HG02870 (cell line): ENCODE data around the gene PINK1.
A peak's percentile ranks its signal among the peaks of the same experiment; 100 is the strongest.

ENCODE experiments used
- ATAC-seq: cut with Tn5 transposase; IDR thresholded peaks from one replicate; pipeline ENCODE4 v1.9.1; 2021; ENCODE audit warnings: mild to moderate bottlenecking, moderate library complexity; ENCODE audit not compliant: unreplicated experiment

PINK1 gene

GRCh38 chr1:20643080-20643479 lies 9.8 kb downstream of the PINK1 start:
- ATAC-seq: no peak

GRCh38 chr1:20644416-20644815 lies 11.2 kb downstream of the PINK1 start:
- no peak for ATAC-seq

GRCh38 chr1:20645414-20645813 lies 12.2 kb downstream of the PINK1 start:
- no peak for ATAC-seq

- ATAC-seq: no peak
Measured at GRCh38 chr1:20648438-20648837, 15.2 kb downstream of the PINK1 start.

GRCh38 chr1:20648946-20649345 lies 15.7 kb downstream of the PINK1 start:
- no peak for ATAC-seq

GRCh38 chr1:20652300-20652699 lies 19.0 kb downstream of the PINK1 start:
- ATAC-seq: no peak

- ATAC-seq: no peak
Measured at GRCh38 chr1:20654104-20654690, 20.9 kb downstream of the PINK1 start.

GRCh38 chr1:20657024-20657423 lies 23.8 kb downstream of the PINK1 start:
- no peak for ATAC-seq

- no peak for ATAC-seq
Measured at GRCh38 chr1:20658166-20658915, 25.1 kb downstream of the PINK1 start.

- no peak for ATAC-seq
Measured at GRCh38 chr1:20660363-20660762, 27.1 kb downstream of the PINK1 start.

- peak; percentile 1 for ATAC-seq
Measured at GRCh38 chr1:20660847-20661206, 27.6 kb downstream of the PINK1 start.

GRCh38 chr1:20661207-20662109 lies 28.2 kb downstream of the PINK1 start, which contains the start of gene DDOST:
TSS of gene DDOST (minus strand) at chr1:20661369. CDS start at chr1:20661350, 19 bp downstream.
- peak; percentile 97 for ATAC-seq

GRCh38 chr1:20662110-20662475 lies 28.8 kb downstream of the PINK1 start:
- no peak for ATAC-seq

GRCh38 chr1:20663365-20663764 lies 30.1 kb downstream of the PINK1 start:
- no peak for ATAC-seq

- no peak for ATAC-seq
Measured at GRCh38 chr1:20663969-20664715, 30.9 kb downstream of the PINK1 start.

GRCh38 chr1:20665726-20666125 lies 32.5 kb downstream of the PINK1 start:
- ATAC-seq: no peak

GRCh38 chr1:20666146-20666545 lies 32.9 kb downstream of the PINK1 start:
- ATAC-seq: no peak

- no peak for ATAC-seq
Measured at GRCh38 chr1:20666804-20667203, 33.5 kb downstream of the PINK1 start.

GRCh38 chr1:20668581-20668980 lies 35.3 kb downstream of the PINK1 start:
- ATAC-seq: no peak

- ATAC-seq: no peak
Measured at GRCh38 chr1:20670936-20671335, 37.7 kb downstream of the PINK1 start.

GRCh38 chr1:20672265-20672632 lies 39.0 kb downstream of the PINK1 start:
- no peak for ATAC-seq
